ENCODE results near the gene BTN1A1.

- TF ChIP-seq CTCF (IDR thresholded peaks at IDR 0.05) (no peak), POLR2A (IDR thresholded peaks at IDR 0.05) (no peak)
Measured at GRCh38 chr6:26457264-26457805, 42.8 kb upstream of the BTN1A1 start.

All from right lobe of liver (tissue), 4 donors.